Caco-2 (cell line): ENCODE measurements around the gene MAGI1. TPM values are rescaled to one million over a fixed set of nuclear protein-coding genes. Genes with fewer than 3 reads are reported as not detected.

Experiments used
- BruUV-seq: library from RNA; stranded (reverse); fragments of 400-500 nt; replicated peaks from 2 replicates; lab custom pipeline; 2021; lab: Mats Ljungman, UMichigan
- CTCF ChIA-PET: fragments of 300-600 bp; sonication (Branson Sonifier 250); formaldehyde crosslinking; loops from one replicate; lab custom pipeline; 2022; ENCODE audit warnings: antibody characterized with exemption; lab: Charles Lee
- POLR2A ChIA-PET: fragments of 300-600 bp; sonication (Branson Sonifier 250); formaldehyde crosslinking; loops from one replicate; lab custom pipeline; 2022; ENCODE audit warnings: antibody characterized with exemption; lab: Charles Lee
- DNase-seq, 2 experiments: peaks; one replicate each; pipeline versions ENCODE4 v3.0.0 to v3.0.0-alpha.2; 2020 to 2022
- H3K27me3 ChIP-seq: replicated peaks from 2 replicates; pipeline ENCODE4 v1.6.0; 2011; ENCODE audit warnings: low read length; ENCODE audit not compliant: control insufficient read depth, insufficient read depth
- H3K36me3 ChIP-seq: 2 replicates; pipeline ENCODE4 v1.5.1; 2011; ENCODE audit warnings: low read length; ENCODE audit not compliant: control insufficient read depth, insufficient read depth
- H3K4me1 ChIP-seq: fragments of 250-450 bp; sonication (Bioruptor Pico); 2 replicates; pipeline ENCODE4 v1.5.1; 2020; ENCODE audit warnings: mild to moderate bottlenecking
- H3K4me3 ChIP-seq: 2 replicates; pipeline ENCODE4 v1.5.1; 2011; ENCODE audit warnings: low read depth, mild to moderate bottlenecking, control low read depth, low read length
- H3K9me3 ChIP-seq: fragments of 250-450 bp; sonication (Bioruptor Pico); 2 replicates; pipeline ENCODE4 v1.5.1; 2020; ENCODE audit warnings: mild to moderate bottlenecking, moderate library complexity
- H3K27ac Mint-ChIP-seq: one replicate; pipeline ENCODE4 v1.8.0; 2022; ENCODE audit warnings: mixed read lengths; ENCODE audit not compliant: unreplicated experiment
- H3K27me3 Mint-ChIP-seq: one replicate; pipeline ENCODE4 v1.8.0; 2022; ENCODE audit warnings: mixed read lengths; ENCODE audit not compliant: insufficient read depth, unreplicated experiment
- H3K36me3 Mint-ChIP-seq: one replicate; pipeline ENCODE4 v1.8.0; 2022; ENCODE audit warnings: mild to moderate bottlenecking, mixed read lengths; ENCODE audit not compliant: insufficient read depth, unreplicated experiment
- H3K4me1 Mint-ChIP-seq: one replicate; pipeline ENCODE4 v1.8.0; 2022; ENCODE audit warnings: low read depth, mixed read lengths; ENCODE audit not compliant: unreplicated experiment
- H3K4me3 Mint-ChIP-seq: one replicate; pipeline ENCODE4 v1.8.0; 2022; ENCODE audit warnings: mild to moderate bottlenecking, moderate library complexity, mixed read lengths; ENCODE audit not compliant: unreplicated experiment
- H3K9me3 Mint-ChIP-seq: one replicate; pipeline ENCODE4 v1.8.0; 2022; ENCODE audit warnings: mixed read lengths; ENCODE audit not compliant: unreplicated experiment
- CTCF ChIP-seq, 2 experiments: fragments of 200-600 bp in 1 of 2; IDR thresholded peaks; 1 replicate in 1 of 2; 2 replicates in 1 of 2; pipeline versions ENCODE4 v1.5.1 to v1.8.0; 2011 to 2022; ENCODE audit warnings: antibody characterized with exemption in 1 of 2, control low read depth in 1 of 2, inconsistent platforms in 1 of 2, low read depth in 1 of 2, low read length in 1 of 2, mild to moderate bottlenecking in 1 of 2, moderate library complexity in 1 of 2; ENCODE audit not compliant: insufficient read depth in 1 of 2, severe bottlenecking in 1 of 2, unreplicated experiment in 1 of 2
- intact Hi-C: fragments of 100-400 bp; cut with micrococcal nuclease; formaldehyde crosslinking; loops from one replicate; pipeline ENCODE4 v1.10.0; 2022; ENCODE audit not compliant: unreplicated experiment
- total RNA-seq: library from RNA; stranded (reverse); gene quantifications from 2 replicates; pipeline ENCODE4 v1.2.3, GENCODE V29; 2022

Gene MAGI1
- total RNA-seq, 1 experiment from 2014 or later = 64.9 TPM

- ChIA-PET CTCF (no interaction called here), POLR2A (no interaction called here)
- no peaks in the 10 kb centered on the region for H3K27me3 Mint-ChIP-seq
- no peak overlapping the region for H3K27ac Mint-ChIP-seq
- TF ChIP-seq CTCF (IDR thresholded peaks at IDR 0.05; ENCODE audit: insufficient read depth in 1 of 2, low read depth in 1 of 2, low read length in 1 of 2, severe bottlenecking in 1 of 2, unreplicated experiment in 1 of 2) = no peak
- H3K9me3 ChIP-seq = no peaks in the 10 kb centered on the region
- BruUV-seq = no TSS peak
- H3K36me3 ChIP-seq = no peaks in the 10 kb centered on the region
- no peak overlapping the region for H3K4me3 ChIP-seq
- H3K27me3 ChIP-seq = no peaks in the 10 kb centered on the region
- H3K36me3 Mint-ChIP-seq = no peaks in the 10 kb centered on the region
- DNase-seq = no peak
- H3K4me1 Mint-ChIP-seq = no peaks in the 10 kb centered on the region
- H3K9me3 Mint-ChIP-seq = no peaks in the 10 kb centered on the region
- H3K4me1 ChIP-seq = no peaks in the 10 kb centered on the region
- H3K4me3 Mint-ChIP-seq = no peak overlapping the region
- intact Hi-C loops = no loop called here
Observed at GRCh38 chr3:65625305-65625704, 413.4 kb downstream of the MAGI1 start.

DNA sequence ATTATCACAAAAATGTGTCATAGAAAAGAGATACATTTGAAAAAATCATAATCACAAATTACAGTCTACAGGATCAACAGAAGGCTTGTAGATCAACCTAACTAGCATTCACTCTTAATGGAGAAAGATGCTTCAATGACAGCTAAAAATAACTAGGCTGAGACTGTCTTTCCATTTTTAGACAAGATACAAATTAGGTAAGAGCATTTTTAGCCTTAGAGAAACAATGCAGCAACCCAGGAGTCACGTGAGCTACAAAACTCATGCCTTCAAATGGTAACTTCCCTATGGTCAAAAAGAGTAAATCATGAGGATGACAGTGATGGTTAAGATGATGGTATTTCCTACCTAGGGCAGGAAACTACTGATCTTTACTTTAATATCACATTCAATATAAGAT, 415.4 kb downstream of the MAGI1 start:
- Mint-ChIP-seq H3K36me3 (no peaks in the 10 kb centered on the region), H3K27me3 (no peaks in the 10 kb centered on the region), H3K9me3 (no peaks in the 10 kb centered on the region), H3K4me1 (no peaks in the 10 kb centered on the region), H3K4me3 (no peak overlapping the region), H3K27ac (no peak overlapping the region)
- intact Hi-C loops = no loop called here
- no peaks in the 10 kb centered on the region for H3K4me1 ChIP-seq
- H3K9me3 ChIP-seq = no peaks in the 10 kb centered on the region
- ChIA-PET CTCF (no interaction called here), POLR2A (no interaction called here)
- no peaks in the 10 kb centered on the region for H3K36me3 ChIP-seq
- no peak overlapping the region for H3K4me3 ChIP-seq
- no peak for TF ChIP-seq CTCF (IDR thresholded peaks at IDR 0.05; ENCODE audit: insufficient read depth in 1 of 2, low read depth in 1 of 2, low read length in 1 of 2, severe bottlenecking in 1 of 2, unreplicated experiment in 1 of 2)
- no TSS peak for BruUV-seq
- no peak for DNase-seq
- no peaks in the 10 kb centered on the region for H3K27me3 ChIP-seq

DNA sequence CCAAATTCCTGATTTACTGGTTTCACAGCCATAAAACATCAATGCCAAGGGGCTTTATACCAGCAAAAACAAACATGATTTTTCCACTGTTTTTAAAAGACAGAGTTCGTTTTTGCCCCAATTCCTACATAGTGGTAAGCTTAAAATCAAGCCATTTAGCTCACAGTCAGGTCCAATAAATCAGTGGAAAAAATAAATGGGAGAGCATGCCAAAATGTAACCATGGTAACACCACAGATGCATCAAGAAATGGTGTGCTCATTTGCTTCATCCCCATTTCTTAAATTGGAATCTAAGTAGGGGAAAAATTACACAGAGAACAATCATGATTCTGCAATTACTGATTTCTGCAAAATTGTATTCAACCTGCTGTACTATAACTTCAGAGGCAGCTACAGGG, 418.8 kb downstream of the MAGI1 start:
- intact Hi-C loops = no loop called here
- Histone ChIP-seq H3K4me3 (no peak overlapping the region), H3K9me3 (no peaks in the 10 kb centered on the region), H3K27me3 (no peaks in the 10 kb centered on the region), H3K4me1 (peaks cover 14% of the 10 kb centered on the region), H3K36me3 (no peaks in the 10 kb centered on the region)
- TF ChIP-seq CTCF (IDR thresholded peaks at IDR 0.05; ENCODE audit: insufficient read depth in 1 of 2, low read depth in 1 of 2, low read length in 1 of 2, severe bottlenecking in 1 of 2, unreplicated experiment in 1 of 2) = no peak
- DNase-seq = no peak
- BruUV-seq = no TSS peak
- Mint-ChIP-seq H3K36me3 (peaks cover 6% of the 10 kb centered on the region), H3K4me3 (no peak overlapping the region), H3K27me3 (no peaks in the 10 kb centered on the region), H3K4me1 (peaks cover 24% of the 10 kb centered on the region), H3K9me3 (no peaks in the 10 kb centered on the region), H3K27ac (no peak overlapping the region)
- ChIA-PET CTCF (no interaction called here), POLR2A (no interaction called here)
